NCI-H2196 treated with DMSO at 0.1 percent for 48 hours (cell line): ENCODE data around the gene PICK1.

Experiments used
- DNase-seq: peaks from one replicate; lab custom pipeline; 2025; ENCODE audit not compliant: unreplicated experiment; lab: John Stamatoyannopoulos, UW

The PICK1 gene

DNA sequence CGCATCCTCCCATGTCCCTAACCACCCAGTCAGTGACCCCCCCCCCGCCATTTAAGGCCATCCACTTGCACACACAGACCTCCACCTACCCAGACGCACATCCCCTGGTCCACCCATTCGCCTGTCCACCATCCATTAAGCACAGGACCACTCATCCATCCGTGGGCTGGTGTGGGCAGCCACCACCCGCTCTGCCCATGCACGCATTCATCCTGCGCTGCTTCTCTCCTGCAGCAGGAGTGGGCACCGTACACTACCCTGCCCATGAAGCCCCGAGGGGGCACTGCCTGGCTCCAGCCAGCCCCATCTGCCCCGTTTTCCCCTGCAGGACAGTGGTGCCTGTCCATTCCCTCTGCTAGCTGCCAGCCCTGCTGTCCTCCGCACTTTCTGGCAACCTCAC lies 30.7 kb downstream of the PICK1 start:
- DNase-seq = no peak

DNA sequence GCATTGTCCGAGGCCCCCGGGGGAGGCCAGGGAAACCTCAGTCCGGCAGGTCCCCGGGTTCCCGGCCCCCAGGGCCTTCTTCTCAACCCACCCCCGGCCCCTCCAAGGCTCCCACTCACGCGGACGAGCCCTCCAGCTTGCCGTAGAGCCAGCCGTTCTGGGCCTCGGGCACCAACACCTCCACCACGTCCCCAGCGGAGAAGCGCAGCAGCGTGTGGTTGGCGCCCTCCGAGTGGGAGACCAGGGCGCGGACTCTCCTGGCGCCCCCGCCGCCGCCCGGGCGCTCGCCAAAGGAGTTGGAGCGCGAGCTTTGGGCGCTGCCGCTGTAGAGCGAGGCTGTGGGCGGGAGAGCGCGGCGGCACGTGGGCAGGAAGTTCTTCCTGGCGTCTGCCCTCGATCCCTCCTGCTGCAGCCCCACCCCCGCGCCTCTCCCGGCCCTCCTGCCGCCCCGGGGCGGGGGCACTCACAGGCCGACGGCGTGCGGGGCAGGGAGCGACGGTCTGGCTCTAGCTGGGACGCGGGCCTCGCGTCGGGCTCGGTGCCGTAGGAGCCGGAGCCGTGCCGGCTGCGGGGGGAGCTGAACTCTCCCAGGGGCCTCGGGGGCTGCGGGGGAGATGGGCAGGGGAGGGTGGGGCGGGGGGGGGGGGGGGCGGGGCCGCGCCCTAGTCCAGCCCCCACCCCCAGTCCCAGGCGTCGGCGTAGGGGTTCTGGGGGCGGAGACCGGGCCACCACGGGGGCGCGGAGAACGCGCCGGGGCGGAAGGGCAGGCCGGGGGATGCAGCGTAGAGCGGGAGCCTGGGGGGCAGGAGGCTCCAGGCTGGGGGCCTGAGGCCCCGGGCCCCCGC lies 31.6 kb downstream of the PICK1 start:
- DNase-seq = no peak

DNA sequence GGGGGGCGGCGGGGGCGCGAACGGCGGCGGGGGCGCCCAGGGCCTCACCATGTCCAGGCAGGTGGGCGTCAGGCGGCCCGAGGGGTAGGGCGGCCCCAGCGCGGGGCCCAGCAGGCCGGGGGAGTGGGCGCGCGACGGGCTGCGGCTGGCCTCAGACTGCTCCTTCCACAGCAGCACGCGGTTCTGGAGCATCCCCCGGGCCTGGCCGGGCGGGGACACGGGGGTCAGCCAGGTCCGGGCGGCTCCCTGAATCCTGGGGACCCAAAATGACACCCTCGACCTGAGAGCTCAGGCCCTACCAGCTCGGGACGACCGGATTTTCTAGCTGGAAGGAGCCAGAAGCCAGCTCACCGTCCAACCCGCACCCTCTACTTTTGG lies 32.3 kb downstream of the PICK1 start:
- DNase-seq = no peak

DNA sequence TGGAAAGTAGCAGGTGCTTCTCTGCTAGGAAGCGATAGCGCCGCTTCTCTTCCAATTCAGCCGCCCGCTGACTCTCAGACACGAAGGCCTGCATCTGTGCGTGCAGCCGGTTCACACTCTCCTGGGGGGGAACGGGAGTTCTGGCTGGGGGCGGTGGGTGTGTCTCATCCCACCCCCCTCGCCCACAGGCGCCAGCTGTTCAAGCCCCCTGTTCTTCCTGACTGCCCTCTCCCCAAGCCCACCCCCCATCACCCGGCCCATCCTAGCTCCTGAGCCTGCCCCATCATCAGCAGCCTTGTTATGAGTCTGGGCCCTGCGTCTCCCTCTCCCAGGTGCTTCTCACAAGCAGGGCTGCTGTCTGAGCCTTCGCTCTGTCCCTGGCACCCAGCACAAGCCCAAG lies 39.9 kb downstream of the PICK1 start:
- DNase-seq = no peak

DNA sequence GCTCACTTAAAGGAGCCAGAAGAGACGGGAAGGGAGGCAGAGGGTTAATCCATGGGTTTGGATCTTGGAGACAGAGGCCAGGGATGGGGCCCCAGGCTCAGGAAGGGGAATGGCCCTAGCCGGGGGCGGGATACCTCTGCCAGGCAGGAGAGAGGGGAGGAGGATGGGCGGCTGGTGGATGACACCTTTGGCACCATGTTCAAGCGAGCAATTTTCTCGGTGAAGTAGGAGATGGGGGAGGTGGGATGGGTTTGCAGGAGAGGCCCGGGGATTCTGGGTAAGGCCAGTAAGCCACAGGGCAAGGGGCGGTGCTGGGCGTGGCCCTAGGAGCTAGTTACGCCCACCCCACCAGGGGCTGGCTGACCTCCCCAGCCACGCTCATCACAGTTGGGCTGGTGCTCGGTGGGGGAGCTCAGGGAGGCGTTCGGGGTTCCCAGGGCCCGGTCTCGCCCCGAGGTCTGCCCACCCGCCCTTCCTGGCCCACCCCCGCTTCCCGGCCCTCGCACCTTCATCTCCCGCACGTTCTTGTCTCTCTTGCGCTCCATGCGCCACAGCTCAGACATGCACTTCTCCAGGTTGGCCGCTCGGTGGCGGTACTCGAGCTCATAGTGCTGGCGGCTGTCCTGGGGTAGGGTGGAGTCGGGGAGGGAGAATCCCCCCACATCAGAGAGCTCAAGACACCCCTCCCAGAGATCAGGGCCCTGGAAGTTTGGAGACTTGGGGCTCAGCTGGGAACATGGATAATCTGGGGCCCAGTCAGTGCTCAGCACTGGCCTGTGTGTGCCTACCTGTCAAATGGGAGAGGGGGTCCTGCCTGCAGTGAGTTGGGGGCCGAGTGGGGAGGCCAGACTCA lies 40.6 kb downstream of the PICK1 start:
- no peak for DNase-seq

DNA sequence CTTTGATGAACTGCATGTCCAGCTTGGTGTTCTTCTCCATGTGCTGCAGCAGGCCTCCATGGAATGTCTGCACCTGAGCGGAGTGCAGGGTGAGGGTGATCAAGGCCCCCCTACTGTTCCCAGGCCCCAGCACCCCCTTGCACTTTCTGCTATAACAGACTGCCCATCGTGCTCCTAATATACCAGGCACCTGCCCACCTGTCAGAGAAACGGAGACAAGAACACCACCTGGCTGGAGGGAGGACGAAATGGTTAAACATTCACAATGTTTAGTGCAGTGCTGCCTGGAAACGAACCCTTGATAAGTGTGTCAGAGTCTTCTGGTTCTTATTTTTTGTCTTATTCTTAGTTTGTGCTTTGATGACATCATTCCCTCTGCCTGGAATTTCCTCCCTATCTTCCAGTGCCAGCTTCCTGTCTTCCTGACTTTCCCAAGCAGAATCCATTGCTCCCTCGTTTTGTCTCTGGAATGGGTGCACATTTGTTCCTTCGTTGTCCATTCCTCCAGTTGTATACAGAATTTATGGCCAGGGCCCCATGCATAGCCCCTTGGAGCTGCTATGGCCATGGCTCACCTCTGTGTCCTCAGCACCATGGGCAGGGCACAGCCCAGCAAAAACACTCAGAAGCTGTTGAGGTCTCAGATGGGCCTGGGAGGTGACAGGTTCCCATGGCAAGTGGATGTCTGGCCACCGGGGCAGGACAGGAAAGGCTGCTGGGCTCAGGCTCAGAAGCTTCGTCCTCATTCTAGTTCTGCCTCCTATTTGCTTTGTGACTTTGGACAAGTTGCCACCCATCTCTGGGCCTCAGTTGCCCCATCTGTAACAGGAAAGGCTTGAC lies 41.4 kb downstream of the PICK1 start:
- DNase-seq = no peak

DNA sequence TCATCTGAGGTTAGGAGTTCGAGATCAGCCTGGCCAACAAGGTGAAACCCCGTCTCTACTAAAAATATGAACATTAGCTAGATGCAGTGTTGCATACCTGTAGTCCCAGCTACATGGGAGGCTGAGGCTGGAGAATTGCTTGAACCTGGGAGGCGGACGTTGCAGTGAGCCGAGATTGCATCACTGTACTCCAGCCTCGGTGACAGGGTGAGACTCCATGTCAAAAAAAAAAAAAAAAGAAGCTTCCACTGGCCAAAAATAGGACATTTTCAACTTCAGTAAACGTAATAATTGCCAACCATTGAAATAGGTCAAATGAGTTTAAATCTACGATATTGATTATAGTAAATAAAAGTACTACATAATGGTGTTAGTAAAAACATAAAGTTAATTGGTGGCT lies 46.4 kb downstream of the PICK1 start:
- DNase-seq = no peak

DNA sequence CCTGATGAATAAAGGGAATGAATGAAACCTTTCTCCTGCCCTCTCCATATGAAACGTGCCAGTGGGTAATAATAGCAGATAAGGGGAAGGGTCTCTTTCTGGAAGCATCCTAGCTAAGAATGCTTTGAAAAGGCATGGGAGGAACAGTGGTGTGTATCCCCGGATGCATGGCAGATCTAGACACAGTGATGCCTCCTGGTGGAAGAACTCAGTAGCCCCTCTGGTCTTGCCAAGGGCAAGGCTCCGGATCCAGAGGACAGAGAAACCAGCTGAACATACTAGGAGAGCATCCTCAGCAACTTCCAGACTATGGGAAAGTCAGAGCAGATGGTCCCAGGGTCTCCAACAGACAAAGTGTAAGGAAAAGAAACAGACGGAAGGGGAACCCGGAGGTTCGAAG lies 46.9 kb downstream of the PICK1 start:
- no peak for DNase-seq

DNA sequence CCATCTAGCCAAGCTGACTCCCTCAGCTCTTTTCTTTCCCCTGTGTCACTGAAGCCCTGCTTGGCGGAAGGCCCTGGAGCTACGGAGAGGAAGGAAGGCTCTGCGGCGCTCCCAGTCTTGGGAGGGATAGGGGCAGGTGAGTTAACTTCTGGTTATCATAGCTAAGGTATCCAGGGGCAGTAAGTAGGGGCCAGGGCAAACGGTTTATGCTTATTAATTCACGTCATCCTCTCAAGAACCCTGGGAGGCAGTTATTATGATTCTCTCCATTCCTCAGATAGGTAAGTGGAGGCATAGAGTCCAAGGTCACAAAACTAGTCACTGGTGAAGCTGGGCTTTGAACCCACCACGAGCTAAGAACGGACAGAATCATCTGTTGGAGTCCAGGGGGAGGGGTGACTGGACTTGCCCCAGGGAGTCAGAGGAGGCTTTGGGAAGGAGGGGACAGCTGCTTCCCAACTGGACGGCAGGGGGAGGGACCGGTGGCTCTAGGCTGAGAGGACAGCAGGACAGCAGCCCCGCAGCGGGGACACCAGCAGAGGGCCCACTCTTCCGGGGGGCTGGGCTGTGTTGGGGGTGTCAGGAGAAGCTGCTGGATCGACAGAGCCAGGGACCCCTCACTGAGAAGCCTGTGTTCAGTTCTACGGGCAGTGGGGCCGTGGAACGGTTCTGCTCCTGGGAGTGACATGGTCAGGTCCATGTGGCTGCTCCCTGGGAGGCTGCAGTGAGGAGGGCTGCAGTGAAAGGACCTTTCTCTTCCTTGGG lies 49.8 kb downstream of the PICK1 start:
- no peak for DNase-seq

DNA sequence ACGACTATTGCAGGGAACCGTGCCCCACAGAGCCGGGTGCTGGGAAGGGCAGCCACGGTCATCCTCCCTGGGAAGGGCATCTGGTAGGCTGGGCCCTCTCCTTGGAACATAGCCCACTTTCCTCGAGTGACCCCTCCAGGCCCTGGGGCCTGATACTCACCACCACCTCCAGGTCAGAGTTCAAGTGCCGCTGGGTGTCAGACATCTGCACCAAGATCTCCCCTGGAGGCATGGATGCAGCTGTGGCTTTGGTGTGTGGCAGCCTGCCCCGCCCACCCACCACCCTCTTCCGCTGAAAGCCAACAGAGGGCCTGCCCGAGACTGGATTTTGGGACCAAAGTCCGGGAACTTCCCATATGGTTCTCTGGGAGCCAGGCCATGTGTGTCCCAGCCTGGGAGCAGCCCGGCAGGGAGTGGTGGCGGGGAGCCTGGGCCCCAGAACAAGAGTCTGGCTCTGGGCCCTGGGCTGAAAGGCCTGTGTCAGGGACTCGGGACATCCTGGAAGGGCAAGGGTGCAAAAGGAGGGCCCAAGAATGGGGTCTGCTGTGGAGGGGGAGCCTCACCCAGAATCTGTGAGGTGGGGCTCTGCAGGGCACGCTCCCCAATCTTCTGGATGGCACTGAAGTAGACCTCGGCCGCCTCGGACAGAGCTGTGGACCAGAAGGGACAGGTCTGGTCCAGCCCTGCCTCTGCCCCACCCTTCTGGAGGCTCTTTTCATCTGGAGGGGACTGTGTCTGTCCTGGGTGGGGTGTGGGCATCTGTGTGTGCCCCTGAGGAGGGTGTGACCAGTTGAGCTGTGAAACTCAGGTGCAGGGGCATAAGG lies 50.7 kb downstream of the PICK1 start:
- no peak for DNase-seq

DNA sequence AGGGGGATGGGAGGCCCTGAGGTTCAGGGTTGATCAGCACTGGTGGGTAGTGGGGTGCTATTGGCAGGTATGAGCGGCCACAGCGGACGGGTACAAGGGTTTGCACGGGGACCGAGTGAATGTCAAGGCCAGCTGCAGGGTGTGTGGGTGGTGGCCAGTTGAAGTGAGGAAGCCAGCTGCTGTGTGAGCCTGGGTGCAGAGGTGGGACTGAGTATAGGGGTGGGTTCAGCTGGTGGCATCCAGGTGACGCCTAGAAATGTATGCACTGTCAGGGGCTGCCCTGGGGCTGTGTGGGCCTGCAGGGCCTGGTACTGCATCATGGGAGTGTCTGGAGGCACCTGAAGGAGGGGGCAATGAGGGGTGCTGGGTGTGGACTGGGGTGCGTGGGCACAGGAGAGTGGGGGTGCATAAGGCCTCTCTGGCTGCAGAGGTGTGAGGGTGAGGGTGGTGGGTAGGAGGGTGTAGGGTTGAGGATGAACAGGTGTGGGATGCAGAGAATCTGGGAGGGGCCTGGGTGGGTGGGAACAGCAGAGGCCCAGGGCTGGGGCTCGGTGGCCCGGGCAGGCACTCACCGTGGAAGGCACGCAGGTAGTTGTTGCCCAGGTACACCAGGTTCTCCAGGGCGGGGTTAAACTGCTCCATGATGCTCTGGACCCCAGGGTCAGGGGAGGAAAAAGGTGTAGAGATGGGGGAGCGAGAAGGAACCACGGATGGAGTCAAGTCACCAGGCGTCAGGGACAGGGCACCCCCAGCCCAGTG lies 51.5 kb downstream of the PICK1 start:
- DNase-seq = no peak

DNA sequence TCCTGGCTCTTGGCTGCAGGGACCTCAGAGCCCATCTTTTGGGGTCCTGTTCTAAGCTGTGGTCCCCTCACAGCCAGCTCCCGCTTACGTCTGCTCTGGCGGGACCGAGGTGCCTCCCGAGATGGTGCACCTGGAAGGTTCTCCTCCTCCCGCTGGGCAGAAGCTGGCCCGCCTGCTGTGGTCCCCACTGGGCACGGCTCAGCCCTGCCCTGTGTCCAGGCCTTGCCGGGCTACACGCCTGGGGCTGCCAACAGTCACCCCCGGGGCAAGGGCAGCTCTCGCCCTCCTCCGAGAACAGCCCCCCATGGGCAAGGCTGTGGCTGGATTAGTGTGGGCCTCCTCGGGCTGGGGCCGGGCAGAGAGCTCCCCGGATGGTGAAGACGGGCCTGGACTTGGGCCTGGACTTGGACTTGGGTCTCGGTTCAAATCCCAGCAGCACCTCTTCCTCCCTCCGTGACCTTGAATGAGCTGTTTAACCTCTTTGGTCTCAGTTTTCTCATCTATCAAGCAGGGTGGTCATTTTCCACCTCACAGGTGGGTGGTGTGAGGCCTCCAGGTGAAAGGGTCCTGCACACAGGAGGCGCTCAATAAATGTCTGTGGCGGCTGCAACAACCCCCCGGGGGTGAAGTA lies 52.3 kb downstream of the PICK1 start:
- DNase-seq = no peak

DNA sequence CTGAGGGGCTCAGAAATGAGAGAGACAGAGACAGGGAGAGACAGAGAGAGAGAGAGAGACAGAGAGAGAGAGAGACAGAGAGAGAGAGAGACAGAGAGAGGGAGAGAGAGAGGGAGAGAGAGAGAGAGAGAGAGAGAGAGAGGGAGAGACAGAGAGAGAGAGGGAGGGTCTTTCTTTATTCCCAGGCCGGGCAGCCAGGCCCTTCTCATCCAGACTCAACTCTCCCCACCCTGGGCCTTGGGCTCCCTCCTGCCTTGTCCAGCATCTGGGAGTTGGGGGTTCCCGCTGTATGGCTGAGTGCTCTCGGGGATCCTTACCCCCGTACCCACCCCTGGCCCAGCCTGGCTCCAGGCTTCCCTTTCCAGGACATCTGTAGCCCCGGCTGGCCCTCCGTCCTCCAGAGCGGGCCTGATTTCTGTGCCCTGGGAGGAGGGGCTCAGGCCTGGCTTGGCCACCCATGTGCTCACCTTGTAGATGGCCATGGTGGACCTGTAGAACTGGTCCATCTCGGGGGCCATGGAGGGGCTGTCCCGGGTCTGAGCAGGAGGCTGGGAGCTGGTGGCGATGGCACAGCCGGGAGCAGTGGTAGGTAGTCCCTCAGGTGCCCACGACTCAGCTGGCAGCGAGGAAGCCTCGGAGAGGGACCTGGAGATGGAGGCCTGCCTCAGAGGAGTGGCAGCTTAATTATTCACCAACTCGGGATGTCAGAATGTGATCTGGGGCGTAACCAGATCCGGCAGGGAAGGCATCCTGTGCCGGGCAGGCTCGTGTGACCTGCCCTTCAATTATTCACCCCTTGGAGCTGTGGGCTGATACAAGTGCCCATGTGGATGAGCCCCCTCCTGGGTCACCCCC lies 53.0 kb downstream of the PICK1 start, which contains the start of gene BAIAP2L2:
Gene BAIAP2L2 (minus strand): TSS at position 677 of the 855 bp plus-strand sequence. CDS start 159 bp downstream, at position 518.
- DNase-seq = no peak

DNA sequence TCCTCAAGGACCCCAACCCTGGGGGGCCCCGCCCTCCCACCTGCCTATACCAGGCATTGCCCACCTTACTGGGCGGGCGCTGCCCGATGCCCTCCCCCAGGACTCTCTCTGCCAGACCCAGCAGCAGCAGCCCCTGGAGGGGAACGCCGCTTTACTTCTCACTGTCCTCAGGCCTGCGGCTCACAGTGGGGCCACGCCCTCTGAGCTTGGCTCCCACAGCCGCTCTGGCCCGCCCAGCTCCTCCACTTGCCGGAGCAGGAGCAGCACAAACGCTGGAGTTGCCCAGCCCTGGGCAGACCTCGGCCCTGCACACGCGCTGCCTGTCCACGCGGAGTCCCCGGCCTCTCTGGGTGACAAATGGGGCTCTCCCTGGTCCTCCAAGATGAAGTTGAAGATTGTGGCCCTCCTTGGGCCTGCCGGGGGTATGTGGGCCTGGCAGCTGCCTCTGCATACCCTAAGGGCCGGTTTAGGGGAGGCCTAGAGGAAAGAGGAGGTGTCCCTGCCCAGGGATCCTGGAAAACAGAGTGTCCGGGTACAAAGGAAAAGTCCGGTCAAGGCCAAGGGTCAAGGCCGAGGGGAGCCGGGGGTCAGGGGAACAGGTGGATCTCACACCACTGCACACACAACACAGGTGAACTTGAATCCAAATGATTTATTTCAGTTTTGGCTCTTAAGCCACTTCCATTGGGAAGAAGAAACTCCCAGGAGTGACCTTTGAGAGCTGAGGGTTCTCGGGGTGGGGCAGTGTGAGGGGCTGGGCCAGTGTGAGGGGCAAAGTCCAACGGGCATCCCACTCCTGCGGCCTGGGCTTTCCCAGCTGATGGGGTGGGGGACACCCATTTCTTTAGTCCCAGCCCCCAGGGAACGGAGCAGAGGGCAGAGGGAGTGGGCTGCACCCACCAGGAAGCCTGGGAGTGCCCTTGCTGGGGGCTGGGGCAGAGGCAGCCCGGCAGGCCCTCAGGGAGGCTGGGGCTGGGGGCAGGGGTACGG lies 54.0 kb downstream of the PICK1 start:
- no peak for DNase-seq

DNA sequence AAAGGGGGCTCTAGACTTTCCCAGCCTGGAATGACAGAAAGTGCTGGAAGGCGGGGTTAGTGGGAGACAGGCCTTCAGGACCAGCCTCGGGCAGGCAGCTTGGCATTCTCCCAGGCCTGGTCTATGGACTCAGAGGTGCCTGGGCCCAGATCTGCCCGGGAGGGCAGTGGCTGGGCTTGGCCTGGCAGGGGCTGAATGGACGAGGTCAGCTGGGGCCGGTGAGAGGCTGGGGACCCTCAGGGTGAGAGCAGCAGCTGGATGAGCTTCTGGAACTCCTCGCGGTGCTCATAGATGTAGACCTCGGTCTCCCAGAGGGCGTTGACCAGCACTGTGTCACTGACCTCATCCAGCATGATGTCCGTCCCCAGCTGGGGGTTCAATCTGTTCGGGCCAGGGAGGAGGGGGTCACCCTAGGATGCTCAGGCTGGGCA lies 54.7 kb downstream of the PICK1 start:
- DNase-seq = no peak

DNA sequence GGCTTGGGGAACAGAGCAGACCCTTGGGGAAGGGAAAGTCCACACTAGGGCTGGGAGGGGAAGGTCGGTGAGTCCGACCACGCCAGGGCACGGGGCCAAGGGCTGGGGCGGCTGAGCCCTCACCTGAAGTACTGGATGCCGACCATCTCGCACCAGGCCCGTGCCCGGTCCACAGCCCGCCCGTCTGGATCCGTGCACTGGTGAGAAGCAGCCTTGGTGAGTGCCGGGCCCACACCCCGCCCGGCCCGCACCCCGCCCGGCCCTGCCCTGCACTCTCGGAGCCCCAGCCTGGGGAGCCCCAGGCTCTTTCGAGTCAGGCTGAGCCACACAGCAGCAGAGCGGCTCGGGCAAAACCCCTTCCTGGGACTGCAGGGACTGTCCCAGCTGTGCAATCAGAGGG lies 55.2 kb downstream of the PICK1 start:
- DNase-seq = no peak
